OCI-LY1 (cell line): ENCODE results near the gene ARF3.

ENCODE experiments used
- H2AFZ ChIP-seq: fragments of 200-600 bp; sonication (generic), shearing (Covaris generic); 2 replicates; pipeline ENCODE4 v1.6.0; 2014; ENCODE audit warnings: antibody characterized with exemption, mild to moderate bottlenecking, low read length
- H3F3A ChIP-seq: fragments of 200-600 bp; sonication (generic), shearing (Covaris generic); 2 replicates; pipeline ENCODE4 v1.6.0; 2014; ENCODE audit warnings: mild to moderate bottlenecking, antibody characterized with exemption, low read length, moderate library complexity; ENCODE audit not compliant: insufficient read depth
- H3K27ac ChIP-seq: fragments of 200-600 bp; sonication (generic); 2 replicates; pipeline ENCODE4 v1.5.1; 2014; ENCODE audit warnings: low read length, mixed run types, mild to moderate bottlenecking, low read depth; ENCODE audit not compliant: poor library complexity, severe bottlenecking
- H3K27me3 ChIP-seq: fragments of 200-600 bp; sonication (generic); 2 replicates; pipeline ENCODE4 v1.6.0; 2014; ENCODE audit warnings: antibody characterized with exemption, mild to moderate bottlenecking, low read length, moderate library complexity; ENCODE audit not compliant: insufficient read depth
- H3K36me3 ChIP-seq: fragments of 200-600 bp; sonication (generic); 2 replicates; pipeline ENCODE4 v1.6.1; 2014; ENCODE audit warnings: mild to moderate bottlenecking, antibody characterized with exemption, low read length, moderate library complexity, mixed read lengths; ENCODE audit not compliant: insufficient read depth
- H3K4me1 ChIP-seq: fragments of 200-600 bp; sonication (generic); 2 replicates; pipeline ENCODE4 v1.5.1; 2014; ENCODE audit warnings: mild to moderate bottlenecking, low read length, moderate library complexity; ENCODE audit not compliant: insufficient read depth, severe bottlenecking
- H3K4me2 ChIP-seq: fragments of 200-600 bp; sonication (generic), shearing (Covaris generic); 2 replicates; pipeline ENCODE4 v1.6.1; 2014; ENCODE audit warnings: low read length
- H3K4me3 ChIP-seq: fragments of 200-600 bp; sonication (generic); 2 replicates; pipeline ENCODE4 v1.5.1; 2014; ENCODE audit warnings: low read length, low read depth, mild to moderate bottlenecking, mixed read lengths; ENCODE audit not compliant: poor library complexity, severe bottlenecking
- H3K79me2 ChIP-seq: fragments of 200-600 bp; shearing (Covaris generic); 2 replicates; pipeline ENCODE4 v1.6.1; 2016; ENCODE audit warnings: mixed run types, low read length, mixed read lengths; ENCODE audit not compliant: insufficient read depth
- H3K9ac ChIP-seq: fragments of 200-600 bp; sonication (generic), shearing (Covaris generic); 2 replicates; pipeline ENCODE4 v1.6.1; 2014; ENCODE audit warnings: mild to moderate bottlenecking, low read length, mixed read lengths
- H3K9me2 ChIP-seq: fragments of 200-600 bp; sonication (generic), shearing (Covaris generic); 2 replicates; pipeline ENCODE4 v1.6.1; 2014; ENCODE audit warnings: low read depth, mild to moderate bottlenecking, low read length, mixed read lengths
- H3K9me3 ChIP-seq: fragments of 200-600 bp; shearing (Covaris generic); 2 replicates; pipeline ENCODE4 v1.6.1; 2014; ENCODE audit warnings: low read length, mixed read lengths
- H4K20me1 ChIP-seq: fragments of 200-600 bp; sonication (generic), shearing (Covaris generic); 2 replicates; pipeline ENCODE4 v1.6.0; 2016; ENCODE audit warnings: mild to moderate bottlenecking, low read length; ENCODE audit not compliant: insufficient read depth
- CTCF ChIP-seq: fragments of 200-600 bp; sonication (generic), shearing (Covaris generic); IDR thresholded peaks from 2 replicates; pipeline ENCODE4 v1.5.1; 2017; ENCODE audit warnings: mild to moderate bottlenecking, antibody characterized with exemption, low read length, moderate library complexity, mixed read lengths
- EZH2 ChIP-seq: fragments of 200-600 bp; sonication (generic), shearing (Covaris generic); IDR thresholded peaks from 2 replicates; pipeline ENCODE4 v1.8.0; 2017; ENCODE audit warnings: borderline replicate concordance, mixed run types, mild to moderate bottlenecking, antibody characterized with exemption, low read length, moderate library complexity, mixed read lengths

The ARF3 gene

GRCh38 chr12:48947727-48948126, 9.6 kb downstream of the ARF3 start:
- Histone ChIP-seq H3K79me2 (no peaks in the 10 kb centered on the region), H3K9ac (no peak overlapping the region), H3K4me2 (no peak overlapping the region), H3K27me3 (no peaks in the 10 kb centered on the region), H2AFZ (no peak overlapping the region), H3K4me1 (no peaks in the 10 kb centered on the region), H3K9me2 (no peaks in the 10 kb centered on the region), H3K36me3 (peaks cover 4% of the 10 kb centered on the region; the same call in 1 of the 2 replicates), H4K20me1 (no peaks in the 10 kb centered on the region), H3K4me3 (no peak overlapping the region), H3K9me3 (no peaks in the 10 kb centered on the region), H3F3A (no peaks in the 10 kb centered on the region), H3K27ac (no peak overlapping the region)
- TF ChIP-seq CTCF (no peak), EZH2 (no peak)

GRCh38 chr12:48946943-48947342, 10.3 kb downstream of the ARF3 start:
- H3K9ac ChIP-seq: no peak overlapping the region
- H3K4me1 ChIP-seq: no peaks in the 10 kb centered on the region
- no peak overlapping the region for H3K4me3 ChIP-seq
- H3K27me3 ChIP-seq: no peaks in the 10 kb centered on the region
- no peak for TF ChIP-seq EZH2
- no peak for TF ChIP-seq CTCF
- H3K79me2 ChIP-seq: no peaks in the 10 kb centered on the region
- no peaks in the 10 kb centered on the region for H3F3A ChIP-seq
- no peaks in the 10 kb centered on the region for H4K20me1 ChIP-seq
- no peak overlapping the region for H3K4me2 ChIP-seq
- no peak overlapping the region for H3K27ac ChIP-seq
- H3K36me3 ChIP-seq: no peaks in the 10 kb centered on the region
- no peaks in the 10 kb centered on the region for H3K9me2 ChIP-seq
- H3K9me3 ChIP-seq: no peaks in the 10 kb centered on the region
- H2AFZ ChIP-seq: no peak overlapping the region

GRCh38 chr12:48946205-48946604, 11.1 kb downstream of the ARF3 start:
- no peaks in the 10 kb centered on the region for H3K79me2 ChIP-seq
- no peaks in the 10 kb centered on the region; the same call in 1 of the 2 replicates for H3K36me3 ChIP-seq
- H4K20me1 ChIP-seq: no peaks in the 10 kb centered on the region

More at GRCh38 chr12:48946205-48946604, 11.1 kb downstream of the ARF3 start:
- H3K4me2 ChIP-seq: no peak overlapping the region
- no peak overlapping the region for H3K27ac ChIP-seq
- H3K9me2 ChIP-seq: no peaks in the 10 kb centered on the region
- TF ChIP-seq CTCF (no peak), EZH2 (no peak)
- H3K9ac ChIP-seq: no peak overlapping the region
- H2AFZ ChIP-seq: no peak overlapping the region
- no peaks in the 10 kb centered on the region for H3F3A ChIP-seq
- H3K4me1 ChIP-seq: no peaks in the 10 kb centered on the region
- no peak overlapping the region for H3K4me3 ChIP-seq
- H3K27me3 ChIP-seq: no peaks in the 10 kb centered on the region
- H3K9me3 ChIP-seq: no peaks in the 10 kb centered on the region
